HS-27A (cell line): ENCODE results near the gene MTG1.
"Not testable (repeated sequence)": the region's sequence is repeated elsewhere in the genome, so short reads cannot be mapped to it uniquely, and the experiment has no call there.

Experiments used
- DNase-seq: peaks from one replicate; pipeline ENCODE4 v3.0.0-alpha.2; 2012; ENCODE audit warnings: low read depth, missing footprints

Gene MTG1

GRCh38 chr10:133466683-133467275, 72.8 kb downstream of the MTG1 start:
- DNase-seq: no peak

GRCh38 chr10:133467286-133467911, 73.4 kb downstream of the MTG1 start:
- no peak for DNase-seq

GRCh38 chr10:133469205-133469604, 75.2 kb downstream of the MTG1 start:
- not testable (repeated sequence) for DNase-seq

- no peak for DNase-seq
Observed at GRCh38 chr10:133471300-133472109, 77.5 kb downstream of the MTG1 start.
